CD4-positive, alpha-beta T cell treated with Interleukin-15 for 4 hours (primary cell): ENCODE data around the gene PPIL4.

ENCODE experiments used
- DNase-seq: peaks from one replicate; pipeline ENCODE4 v3.0.0-alpha.2; 2020; ENCODE audit warnings: low spot score

PPIL4 gene, protein sequence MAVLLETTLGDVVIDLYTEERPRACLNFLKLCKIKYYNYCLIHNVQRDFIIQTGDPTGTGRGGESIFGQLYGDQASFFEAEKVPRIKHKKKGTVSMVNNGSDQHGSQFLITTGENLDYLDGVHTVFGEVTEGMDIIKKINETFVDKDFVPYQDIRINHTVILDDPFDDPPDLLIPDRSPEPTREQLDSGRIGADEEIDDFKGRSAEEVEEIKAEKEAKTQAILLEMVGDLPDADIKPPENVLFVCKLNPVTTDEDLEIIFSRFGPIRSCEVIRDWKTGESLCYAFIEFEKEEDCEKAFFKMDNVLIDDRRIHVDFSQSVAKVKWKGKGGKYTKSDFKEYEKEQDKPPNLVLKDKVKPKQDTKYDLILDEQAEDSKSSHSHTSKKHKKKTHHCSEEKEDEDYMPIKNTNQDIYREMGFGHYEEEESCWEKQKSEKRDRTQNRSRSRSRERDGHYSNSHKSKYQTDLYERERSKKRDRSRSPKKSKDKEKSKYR

DNA sequence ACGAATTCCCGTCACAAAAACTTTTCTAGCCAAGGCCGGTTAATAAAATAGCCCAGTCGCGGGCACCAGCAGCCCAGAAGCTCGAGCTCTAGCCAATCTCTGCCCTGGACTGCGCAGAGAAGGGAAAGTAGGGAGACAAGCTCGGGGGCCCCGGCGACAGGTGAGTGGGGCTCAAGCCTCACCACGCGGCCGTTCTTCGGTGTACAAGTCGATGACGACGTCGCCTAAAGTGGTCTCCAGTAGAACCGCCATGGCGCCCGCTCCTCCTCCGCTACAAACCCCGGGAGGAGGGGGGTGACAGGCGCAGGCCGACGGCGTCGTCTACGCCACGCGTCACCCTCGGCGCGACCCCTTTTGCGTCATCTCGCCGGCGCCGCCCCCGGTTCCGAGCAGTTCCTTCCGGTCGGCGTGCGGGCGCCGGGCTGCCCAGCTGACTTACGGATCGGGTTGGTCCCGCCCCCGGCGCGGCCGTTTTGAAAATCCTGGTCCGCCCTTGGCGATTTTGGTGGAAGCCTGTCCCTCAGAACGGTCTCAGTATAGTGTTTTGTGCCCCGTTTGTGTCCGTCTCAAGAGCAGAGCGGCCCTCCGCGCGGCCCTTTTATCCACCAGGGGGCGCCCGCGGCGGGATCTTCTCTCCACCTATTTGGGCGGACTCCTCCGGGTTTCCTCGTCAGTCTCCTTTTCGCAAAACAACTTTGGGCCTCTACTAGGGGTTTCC is at the start of gene PPIL4:
Gene PPIL4 (minus strand): TSS at position 290 of the 718 bp plus-strand sequence. CDS start 38 bp downstream, at position 252.
- peak; percentile 94 for DNase-seq

DNA sequence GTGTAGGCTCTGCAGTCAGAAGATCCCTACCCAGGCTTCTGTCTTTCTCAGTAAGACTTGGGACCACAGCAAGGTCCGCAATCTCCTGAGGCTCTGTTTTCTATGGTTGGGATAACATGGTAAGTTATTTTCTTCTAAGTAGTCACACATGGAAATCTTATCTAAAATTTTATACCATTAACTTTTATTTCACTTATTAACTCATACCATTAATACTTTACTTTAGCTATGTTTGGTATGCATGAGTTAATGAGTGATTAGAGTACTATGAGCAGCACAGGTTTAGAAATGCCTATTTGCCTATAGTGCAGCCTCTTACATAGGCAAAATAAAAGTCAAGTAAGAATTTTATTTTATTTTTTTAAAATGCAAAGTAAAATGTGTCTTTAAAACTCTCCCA is 47.6 kb upstream of the PPIL4 start:
- no peak for DNase-seq

DNA sequence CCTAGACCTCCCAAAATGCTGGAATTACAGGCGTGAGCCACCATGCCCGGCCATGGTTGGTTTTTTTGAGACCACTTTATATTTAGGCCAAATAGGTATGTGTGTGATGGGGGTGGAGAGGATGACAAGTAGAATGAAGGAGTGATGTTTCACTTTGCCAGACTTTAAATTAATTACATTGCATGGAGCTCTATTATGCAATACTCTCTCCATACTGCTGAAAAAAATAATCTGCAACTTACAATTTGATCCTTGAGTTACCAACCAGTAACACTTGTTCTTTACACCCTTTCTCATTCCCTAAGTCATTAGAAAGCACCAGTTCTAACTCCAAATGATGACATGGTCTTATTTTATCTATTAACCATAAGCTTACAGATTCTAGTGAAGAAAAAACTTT is 47.1 kb upstream of the PPIL4 start:
- DNase-seq, result no peak

DNA sequence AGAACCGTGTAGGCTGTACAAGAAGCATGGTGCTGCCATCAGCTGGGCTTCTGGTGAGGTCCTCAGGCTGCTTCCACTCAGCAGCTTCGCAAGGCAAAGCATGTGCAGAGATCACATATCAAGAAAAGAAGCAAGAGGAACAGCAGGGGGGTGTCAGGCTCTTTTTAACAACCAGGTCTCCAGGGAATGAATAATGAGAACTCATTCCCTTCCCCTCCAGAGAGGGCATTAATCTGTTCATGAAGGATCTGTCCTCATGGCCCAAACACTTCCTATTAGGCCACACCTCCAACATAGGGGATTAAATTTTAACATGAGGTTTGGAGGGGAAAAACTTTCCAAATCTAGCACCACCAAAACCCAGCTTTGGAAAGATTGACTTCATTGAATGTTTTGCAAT is 40.3 kb upstream of the PPIL4 start:
- DNase-seq, result no peak

DNA sequence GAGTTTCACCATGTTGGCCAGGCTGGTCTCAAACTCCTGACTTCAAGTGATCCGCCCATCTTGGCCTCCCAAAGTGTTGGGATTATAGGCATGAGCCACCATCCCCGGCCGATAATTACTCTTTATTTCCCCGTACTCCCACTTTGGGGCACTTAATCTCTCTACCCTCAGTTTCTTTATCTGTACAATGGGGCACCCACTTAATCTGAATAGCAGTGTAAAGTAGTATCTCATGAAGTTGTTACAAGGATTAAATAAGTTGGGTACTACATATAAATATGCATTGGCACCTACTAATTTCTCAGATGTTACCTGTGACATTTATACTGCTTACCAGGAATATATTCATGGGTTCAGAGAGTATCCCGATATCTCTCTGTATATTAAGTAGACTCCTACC is 35.5 kb upstream of the PPIL4 start:
- no peak for DNase-seq

DNA sequence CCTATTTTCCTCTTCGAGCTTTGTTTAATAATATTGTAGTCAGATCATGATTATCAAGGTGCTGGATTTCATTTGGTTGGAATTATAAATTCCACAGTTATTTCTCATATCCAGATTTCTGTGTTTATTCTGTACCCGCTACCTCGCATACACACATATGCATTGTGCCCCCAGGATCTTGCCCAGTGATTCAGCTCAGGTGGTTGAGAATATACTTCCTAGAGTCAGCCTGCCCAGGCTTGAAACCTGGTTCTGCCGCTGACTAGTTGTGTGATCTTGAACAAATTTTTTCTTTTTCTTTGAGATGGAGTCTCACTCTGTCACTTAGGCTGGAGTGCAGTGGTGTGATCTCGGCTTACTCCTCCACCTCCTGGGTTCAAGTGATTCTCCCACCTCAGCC is 35.0 kb upstream of the PPIL4 start:
- DNase-seq, result no peak

DNA sequence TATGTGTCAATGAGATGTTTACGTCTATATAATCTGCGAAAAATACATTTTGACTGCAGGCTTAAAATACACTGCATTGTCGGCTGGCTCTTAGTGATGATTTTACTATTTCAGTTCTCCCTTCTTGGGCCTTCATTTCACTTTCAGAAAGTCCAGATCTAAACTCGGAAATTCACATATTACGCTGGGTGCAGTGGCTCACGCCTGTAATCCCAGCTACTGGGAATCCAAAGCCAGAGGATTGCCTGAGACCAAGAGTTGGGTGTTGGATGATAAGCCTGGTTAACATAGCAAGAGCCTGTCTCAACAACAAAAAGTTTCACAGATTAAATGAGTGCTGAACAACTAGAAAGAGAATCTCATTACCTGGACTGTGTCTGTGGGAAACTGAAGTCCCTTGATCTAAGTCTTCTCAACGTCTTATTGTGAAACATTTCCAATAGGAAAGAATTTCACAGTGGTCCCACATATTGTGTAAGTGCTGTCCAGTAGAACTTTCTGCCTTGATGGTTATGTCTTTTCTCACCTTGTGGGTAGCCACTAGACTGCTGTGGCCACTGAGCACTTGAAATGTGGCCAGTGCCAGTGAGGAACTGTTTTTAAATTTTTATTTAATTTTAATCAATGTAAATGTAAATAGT is 22.2 kb upstream of the PPIL4 start:
- no peak for DNase-seq

DNA sequence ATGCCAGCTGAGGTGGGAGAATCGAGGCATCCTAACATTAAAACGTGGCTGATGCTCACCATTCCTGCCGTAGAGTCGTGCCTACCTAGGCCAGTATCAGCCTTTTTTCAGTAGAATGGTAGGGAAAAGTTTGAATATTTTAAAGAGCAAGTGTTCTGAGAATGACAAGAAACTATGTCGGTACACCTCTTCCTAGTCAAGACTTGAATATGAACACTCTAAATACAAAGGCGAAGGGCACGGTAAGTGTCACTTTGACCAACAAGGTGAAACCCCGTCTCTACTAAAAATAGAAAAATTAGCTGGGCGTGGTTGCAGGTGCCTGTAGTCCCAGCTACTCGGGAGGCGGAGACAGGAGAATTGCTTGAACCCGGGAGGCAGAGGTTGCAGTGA is 21.3 kb upstream of the PPIL4 start:
- DNase-seq, result no peak

DNA sequence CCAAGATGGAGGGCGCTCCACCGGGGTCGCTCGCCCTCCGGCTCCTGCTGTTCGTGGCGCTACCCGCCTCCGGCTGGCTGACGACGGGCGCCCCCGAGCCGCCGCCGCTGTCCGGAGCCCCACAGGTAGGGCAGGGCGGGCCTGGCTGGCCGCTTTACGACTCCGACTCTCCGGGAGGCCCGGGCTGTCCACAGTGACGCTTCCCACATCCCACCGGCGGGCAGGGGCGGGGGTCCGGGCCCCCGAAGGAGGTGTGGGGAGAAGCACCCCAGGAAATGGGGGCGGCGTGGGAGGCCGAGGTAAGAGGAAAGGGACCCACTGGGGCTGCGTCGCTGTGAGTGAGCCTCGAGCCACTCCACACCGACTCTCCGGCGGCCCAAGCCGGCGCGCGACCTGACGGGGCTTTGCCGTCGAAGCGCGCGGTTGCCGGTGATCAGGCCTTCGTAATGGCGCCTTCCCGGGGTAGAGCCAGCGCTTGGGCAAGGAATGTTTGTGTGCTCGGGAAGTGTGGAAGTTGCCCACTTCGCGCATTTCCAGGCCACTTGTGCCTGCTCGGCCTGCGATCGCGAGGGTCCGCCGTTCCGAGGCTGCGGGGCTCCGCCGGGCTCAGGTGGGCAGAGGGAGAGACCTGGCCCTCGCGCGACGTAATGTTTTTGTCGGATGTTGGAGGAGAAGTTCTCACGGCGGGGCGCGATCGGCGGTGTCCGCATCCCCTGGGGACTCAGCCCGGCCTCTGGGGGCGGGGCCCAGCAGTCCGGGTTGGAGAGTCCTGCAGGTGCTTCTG is 20.8 kb upstream of the PPIL4 start:
- DNase-seq, result no peak

DNA sequence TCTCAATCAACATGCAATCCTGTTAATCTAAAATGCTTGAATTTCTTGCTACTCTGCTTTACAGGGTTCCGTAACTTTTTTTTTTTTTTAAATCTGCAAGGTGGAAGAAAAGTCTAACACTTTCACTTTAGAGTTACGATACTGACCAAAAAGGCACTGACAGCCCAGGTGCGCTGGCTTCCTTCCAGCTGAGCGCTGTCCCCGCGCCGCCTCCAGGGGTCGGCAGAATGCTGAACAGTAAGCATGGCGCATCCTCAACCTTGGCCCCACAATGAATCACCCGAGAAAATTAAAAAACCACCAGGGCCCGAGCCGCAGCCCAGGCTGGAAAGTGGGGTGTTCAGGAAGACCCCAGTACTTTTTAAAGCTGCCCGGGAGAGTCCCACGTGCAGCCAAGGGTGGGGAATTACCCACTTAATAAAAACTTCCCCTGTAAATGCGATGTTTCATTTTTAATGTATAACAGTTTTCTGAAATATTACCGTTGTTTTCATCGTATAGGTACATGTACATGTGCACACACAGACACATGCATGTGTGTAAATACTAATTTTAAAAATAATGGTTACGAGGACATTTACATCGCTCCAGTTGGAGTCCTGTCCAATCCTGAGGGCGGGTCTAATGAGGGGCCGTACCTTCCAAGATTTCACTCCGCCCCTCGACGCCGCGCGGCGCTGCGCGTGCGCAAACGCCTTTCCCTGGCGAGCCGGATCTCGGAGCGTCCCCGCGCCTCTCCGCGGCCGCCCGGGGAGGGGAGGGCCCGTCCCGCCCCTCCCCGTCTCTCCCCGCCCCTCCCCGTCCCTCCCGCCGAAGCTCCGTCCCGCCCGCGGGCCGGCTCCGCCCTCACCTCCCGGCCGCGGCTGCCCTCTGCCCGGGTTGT is 19.9 kb upstream of the PPIL4 start, which contains the start of gene GINM1:
Gene GINM1 (plus strand): TSS at position 849 of the 883 bp plus-strand sequence. CDS start 40 bp downstream, outside the sequence.
- peak; percentile 96 for DNase-seq

DNA sequence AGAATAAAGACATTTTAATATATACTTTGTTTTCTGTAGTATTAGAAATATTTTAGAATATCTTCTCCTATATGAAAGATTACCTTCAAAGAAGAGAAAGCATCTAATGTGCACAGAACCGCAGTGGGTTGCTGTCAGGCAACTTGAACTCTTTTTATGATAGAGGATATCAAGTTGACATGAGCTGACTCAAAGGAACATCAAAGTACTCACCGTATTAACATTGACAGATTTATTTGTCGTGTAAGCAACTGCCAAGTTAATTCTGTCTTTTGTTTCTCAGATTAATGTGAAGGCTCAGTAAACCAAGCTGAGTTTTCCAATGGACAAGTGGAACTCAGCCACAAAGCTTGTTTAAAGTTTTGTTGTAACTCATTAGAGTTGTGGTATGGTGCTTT is 18.1 kb upstream of the PPIL4 start:
- DNase-seq, result no peak

DNA sequence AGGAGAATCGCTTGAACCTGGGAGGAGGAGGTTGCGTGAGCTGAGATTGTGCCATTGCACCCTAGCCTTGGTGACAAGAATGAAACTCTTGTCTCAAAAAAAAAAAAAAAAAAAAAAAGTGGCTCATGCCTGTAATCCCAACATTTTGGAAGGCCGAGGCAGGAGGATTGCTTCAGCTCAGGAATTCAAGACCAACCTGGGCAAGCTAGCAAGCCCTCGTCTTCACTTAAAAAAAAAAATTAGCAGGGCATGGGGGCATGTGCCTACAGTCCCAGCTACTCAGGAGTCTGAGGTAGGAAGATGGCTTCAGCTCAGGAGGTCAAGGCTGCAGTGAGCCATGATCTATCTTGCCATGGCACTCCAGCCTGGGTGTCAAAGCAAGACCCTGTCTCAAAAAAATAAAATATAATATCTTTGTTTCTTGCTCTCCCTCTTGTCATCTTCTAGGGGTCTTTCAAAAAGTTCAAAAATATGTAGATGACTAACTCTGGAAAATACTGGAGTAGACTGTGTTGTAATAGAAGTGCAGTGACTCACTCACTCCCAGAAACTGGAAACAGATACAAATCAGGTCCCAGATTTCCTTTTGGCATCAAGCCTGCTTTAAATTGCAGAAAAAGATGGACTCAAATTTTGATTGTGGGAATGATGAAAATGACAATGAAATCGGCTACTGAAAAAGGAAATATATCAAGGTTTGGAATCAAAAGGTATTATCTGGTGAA is 17.5 kb upstream of the PPIL4 start:
- no peak for DNase-seq

DNA sequence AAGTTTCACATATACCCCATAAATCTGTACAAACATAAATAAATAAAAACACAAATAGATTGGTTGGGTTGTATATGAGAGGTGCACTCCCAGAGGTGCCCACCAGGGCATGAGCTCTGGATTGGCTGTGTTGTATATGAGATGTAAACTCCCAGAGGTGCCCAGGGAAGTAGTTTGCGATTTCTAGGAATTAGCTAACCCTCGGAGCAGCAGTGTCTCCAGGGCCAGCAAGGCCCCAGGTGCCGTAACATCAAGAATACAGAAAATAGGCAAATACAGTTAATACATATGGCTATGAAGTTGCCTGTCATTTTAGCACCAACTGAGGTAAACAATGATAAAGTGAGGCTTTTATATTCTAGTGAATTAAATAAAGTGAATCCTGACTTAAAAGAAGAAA is 14.9 kb upstream of the PPIL4 start:
- peak; percentile 14 for DNase-seq

DNA sequence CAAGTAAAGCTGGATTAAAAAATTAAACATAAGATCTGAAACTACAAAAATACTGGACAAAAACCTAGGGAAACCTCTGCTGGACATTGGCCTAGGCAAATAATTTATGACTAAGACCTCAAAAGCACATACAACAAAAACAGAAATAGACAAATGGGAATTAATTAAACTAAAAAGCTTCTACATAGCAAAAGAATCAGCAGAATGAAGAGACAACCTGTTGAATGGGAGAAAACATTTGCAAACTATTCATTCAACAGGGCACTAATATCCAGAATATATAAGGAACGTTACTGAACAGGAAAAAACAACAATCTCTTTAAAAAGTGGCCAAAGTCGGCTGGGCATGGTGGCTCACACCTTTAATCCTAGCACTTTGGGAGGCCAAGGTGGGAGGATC is 13.5 kb upstream of the PPIL4 start:
- DNase-seq, result no peak

DNA sequence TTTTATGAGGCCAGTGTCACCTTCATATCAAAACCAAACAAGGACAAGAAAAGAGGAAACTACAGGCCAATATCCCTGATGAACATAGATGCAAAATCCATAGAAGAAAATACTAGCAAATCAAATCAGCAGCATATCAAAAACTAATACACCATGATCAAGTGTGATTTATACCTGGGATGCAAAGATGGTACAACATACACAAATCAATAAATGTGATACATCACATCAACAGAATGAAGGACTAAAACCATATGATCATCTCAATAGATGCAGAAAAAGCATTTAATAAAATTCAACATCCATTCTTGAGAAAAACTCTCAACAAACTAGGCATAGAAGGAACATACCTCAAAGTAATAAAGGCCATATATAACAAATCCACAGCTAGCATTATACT is 12.2 kb upstream of the PPIL4 start:
- no peak for DNase-seq

DNA sequence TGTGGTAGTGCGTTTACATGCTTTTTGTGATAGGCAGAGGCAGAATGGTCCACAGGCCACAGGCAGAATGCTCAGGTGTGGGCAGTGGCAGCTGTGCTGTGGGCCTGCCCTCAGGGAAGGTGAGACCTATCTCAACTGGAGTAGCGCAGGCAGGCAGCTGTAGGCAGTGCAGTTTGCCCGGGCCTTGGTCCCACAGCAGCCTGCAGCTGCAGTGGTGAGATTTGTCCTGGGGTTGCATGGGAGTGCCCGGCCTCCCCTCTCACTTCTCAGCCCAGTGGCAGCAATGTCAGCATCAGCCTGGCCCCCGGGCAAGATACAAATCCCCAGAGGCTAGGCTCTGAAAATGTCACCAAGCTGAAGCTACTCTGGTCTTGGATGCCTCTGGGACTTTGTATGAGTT is 6.1 kb upstream of the PPIL4 start:
- DNase-seq, result no peak

DNA sequence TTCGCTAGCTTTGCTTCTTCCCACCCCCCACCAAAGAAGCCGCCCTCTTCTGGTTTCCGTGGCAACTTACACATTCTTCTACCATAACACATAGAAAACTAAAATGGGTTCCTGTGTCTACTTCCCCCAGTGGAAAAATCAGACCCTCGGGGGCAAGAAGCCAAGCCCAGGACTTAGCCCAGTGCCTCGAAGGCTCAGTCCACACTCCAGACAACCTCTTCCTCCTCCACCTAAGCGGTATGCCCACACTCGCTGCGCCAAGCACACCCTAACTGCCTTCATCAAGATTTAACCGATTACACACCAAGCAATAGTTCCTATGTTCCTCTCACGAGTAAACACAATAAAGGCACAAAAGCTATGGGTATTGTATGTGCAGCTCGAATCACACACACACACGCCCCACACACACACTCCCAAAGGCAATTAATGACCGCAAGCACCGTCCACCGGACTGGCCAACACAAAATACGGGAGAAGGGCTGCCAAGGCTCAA is 537 bp downstream of the PPIL4 start:
- peak; percentile 78 for DNase-seq

DNA sequence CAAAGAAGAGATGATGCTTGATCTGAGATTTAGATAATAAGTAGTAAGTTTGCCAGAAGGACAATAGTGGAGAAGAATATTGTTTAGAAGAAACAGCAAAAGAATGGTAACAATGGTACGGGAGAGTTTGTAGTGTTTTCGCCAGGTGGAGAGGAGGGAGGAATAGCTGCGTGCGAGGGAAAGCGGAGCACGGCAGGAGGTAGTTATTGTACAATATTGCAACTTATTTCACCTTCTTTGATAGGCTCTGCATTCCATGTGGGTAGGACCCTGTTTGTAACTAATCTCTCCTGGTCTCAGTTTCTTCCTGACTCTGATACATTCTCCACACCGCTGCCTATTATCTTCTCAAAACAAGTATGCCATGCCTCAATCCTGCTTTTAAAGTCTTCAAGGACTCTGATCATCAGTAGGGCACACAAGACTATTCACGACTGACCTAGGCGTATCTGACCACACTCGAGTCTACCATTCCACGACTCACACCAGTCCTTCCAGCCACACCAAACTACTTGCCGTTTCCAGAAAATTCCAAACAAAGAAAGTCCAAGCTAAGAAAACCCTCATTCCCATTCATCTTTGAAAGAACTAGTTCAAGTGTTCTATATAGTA is 1.1 kb downstream of the PPIL4 start:
- no peak for DNase-seq

DNA sequence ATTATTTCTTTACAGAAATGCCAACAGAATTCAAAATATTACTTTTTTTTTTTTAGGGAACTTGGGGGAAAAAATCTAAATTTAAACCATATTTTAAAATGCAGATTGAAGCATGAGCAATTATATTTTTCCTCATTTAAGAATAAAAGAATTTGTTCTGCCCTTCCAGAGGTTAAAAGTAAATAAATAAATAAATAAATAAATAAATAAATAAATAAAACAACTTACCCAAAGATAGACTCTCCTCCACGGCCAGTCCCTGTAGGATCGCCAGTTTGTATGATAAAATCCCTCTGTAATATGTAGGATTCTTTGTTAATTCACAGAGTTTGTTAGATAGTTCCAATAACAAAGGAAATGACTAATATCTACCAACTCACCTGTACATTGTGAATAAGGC is 4.7 kb downstream of the PPIL4 start:
- DNase-seq, result no peak

DNA sequence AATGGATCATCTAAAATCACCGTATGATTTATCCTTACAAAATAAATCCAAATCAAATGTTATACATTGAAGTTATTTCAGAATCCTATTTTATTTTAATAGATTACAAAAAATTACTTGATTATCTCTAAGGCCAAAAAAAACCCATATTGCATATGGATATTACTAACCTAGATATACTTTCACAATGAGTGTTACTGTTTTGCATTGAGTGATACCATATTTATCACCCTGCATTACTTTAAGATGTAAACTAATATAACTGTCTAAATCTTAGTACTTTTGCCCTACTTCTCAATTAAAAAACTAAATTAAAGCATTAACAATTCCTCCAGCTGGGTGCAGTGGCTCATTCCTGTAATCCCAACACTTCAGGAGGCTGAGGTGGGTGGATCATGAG is 11.1 kb downstream of the PPIL4 start:
- no peak for DNase-seq
